ENCODE data around the gene EPHX1.
"Not testable (repeated sequence)": the region's sequence is repeated elsewhere in the genome, so short reads cannot be mapped to it uniquely, and the experiment has no call there.

The EPHX1 gene

GRCh38 chr1:225811622-225812487 lies 1.9 kb downstream of the EPHX1 start:
- peak overlapping the region; percentile 92 for H2AK5ac ChIP-seq (ENCODE audit: low read length)
- peaks cover 44% of the 10 kb centered on the region for H3K79me2 ChIP-seq (ENCODE audit: control insufficient read depth, insufficient read depth, low read length)
- H2BK15ac ChIP-seq (replicated peaks; ENCODE audit: low read depth) = no peak overlapping the region
- peak overlapping the region; percentile 30 for H3K18ac ChIP-seq (ENCODE audit: low read length)
- peak; percentile 81 for DNase-seq
- peak overlapping the region; percentile 83 for H3K23ac ChIP-seq (ENCODE audit: low read length)
- H3K27me3 ChIP-seq (ENCODE audit: insufficient read depth, low read length, poor library complexity) = no peaks in the 10 kb centered on the region
- H3K4me3 ChIP-seq (ENCODE audit: low read length) = peak overlapping the region; percentile 15
- peak overlapping the region; percentile 91 for H3K56ac ChIP-seq (ENCODE audit: low read length)
- H2BK5ac ChIP-seq (ENCODE audit: low read length) = peak overlapping the region; percentile 69
- peak overlapping the region; percentile 59 for H4K8ac ChIP-seq (ENCODE audit: low read depth, low read length)
- peak overlapping the region; percentile 89 for H3K9ac ChIP-seq (ENCODE audit: low read length)
- peak overlapping the region; percentile 1 for H3K4ac ChIP-seq (ENCODE audit: low read depth, low read length)
- H3K79me1 ChIP-seq (ENCODE audit: low read length) = peaks cover 32% of the 10 kb centered on the region
- no peaks in the 10 kb centered on the region for H3K36me3 ChIP-seq (ENCODE audit: control insufficient read depth, insufficient read depth, low read length)
- no CpG with 5 or more reads among the region's 10 CpGs for WGBS (ENCODE audit: extremely low coverage, insufficient coverage, low lambda C conversion rate)
- H3K4me1 ChIP-seq (ENCODE audit: control insufficient read depth, low read depth, low read length) = peaks cover 25% of the 10 kb centered on the region
- H2BK120ac ChIP-seq (ENCODE audit: low read depth, low read length) = no peak overlapping the region
- H4K5ac ChIP-seq (ENCODE audit: low read length) = peak overlapping the region; percentile 52
- H3K4me2 ChIP-seq (ENCODE audit: low read length) = peak overlapping the region; percentile 78
- peak overlapping the region; percentile 97 for H3K27ac ChIP-seq (ENCODE audit: low read depth, low read length)

DNA sequence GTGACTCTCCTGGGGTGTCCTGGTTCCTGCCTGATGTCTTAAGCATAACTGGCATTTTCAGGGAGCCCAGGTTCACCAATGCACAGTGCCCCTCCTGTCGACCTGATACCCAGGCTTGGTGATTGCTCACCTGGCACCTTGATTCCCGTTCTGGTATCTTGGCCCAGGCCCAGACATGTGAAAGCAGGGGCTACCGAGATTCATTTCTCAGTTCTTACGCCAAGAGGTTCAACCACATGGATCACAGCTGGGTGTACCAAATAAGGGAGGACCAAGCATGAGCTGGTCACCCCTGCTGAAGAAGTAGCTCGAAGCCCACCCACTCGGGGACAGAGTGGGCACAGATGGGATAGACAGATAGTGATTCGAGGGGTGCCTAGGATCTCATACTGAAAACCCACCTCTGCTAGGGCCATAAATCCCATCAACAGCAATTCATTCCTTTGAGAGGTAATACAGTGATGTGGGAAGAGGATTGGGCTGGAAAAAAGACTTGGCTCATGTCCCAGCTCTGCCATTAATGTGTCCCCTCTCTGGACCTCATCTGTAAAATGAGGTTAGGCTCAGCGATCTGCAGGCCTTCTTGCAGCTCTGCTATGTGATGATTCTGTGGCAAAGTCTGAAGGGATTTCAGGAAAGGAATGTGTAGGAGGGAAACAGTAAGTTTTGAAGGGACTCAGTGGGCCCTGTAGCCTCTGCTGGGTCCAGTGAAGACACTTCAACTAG lies 2.7 kb downstream of the EPHX1 start:
- Histone ChIP-seq H3K79me2 (ENCODE audit: control insufficient read depth, insufficient read depth, low read length) (peaks cover 51% of the 10 kb centered on the region), H3K23ac (ENCODE audit: low read length) (peak overlapping the region; percentile 83), H3K4me2 (ENCODE audit: low read length) (no peak overlapping the region), H3K79me1 (ENCODE audit: low read length) (peaks cover 36% of the 10 kb centered on the region), H2AK5ac (ENCODE audit: low read length) (no peak overlapping the region), H4K8ac (ENCODE audit: low read depth, low read length) (no peak overlapping the region), H3K36me3 (ENCODE audit: control insufficient read depth, insufficient read depth, low read length) (no peaks in the 10 kb centered on the region), H3K4ac (ENCODE audit: low read depth, low read length) (no peak overlapping the region), H3K4me3 (ENCODE audit: low read length) (no peak overlapping the region), H4K5ac (ENCODE audit: low read length) (no peak overlapping the region), H2BK120ac (ENCODE audit: low read depth, low read length) (no peak overlapping the region), H3K18ac (ENCODE audit: low read length) (no peak overlapping the region), H3K9ac (ENCODE audit: low read length) (no peak overlapping the region), H3K4me1 (ENCODE audit: control insufficient read depth, low read depth, low read length) (peaks cover 33% of the 10 kb centered on the region), H3K27ac (ENCODE audit: low read depth, low read length) (no peak overlapping the region), H2BK5ac (ENCODE audit: low read length) (no peak overlapping the region), H2BK15ac (replicated peaks; ENCODE audit: low read depth) (no peak overlapping the region), H3K56ac (ENCODE audit: low read length) (peak overlapping the region; percentile 73), H3K27me3 (ENCODE audit: insufficient read depth, low read length, poor library complexity) (no peaks in the 10 kb centered on the region)
- DNase-seq = no peak
- no CpG with 5 or more reads among the region's 8 CpGs for WGBS (ENCODE audit: extremely low coverage, insufficient coverage, low lambda C conversion rate)

DNA sequence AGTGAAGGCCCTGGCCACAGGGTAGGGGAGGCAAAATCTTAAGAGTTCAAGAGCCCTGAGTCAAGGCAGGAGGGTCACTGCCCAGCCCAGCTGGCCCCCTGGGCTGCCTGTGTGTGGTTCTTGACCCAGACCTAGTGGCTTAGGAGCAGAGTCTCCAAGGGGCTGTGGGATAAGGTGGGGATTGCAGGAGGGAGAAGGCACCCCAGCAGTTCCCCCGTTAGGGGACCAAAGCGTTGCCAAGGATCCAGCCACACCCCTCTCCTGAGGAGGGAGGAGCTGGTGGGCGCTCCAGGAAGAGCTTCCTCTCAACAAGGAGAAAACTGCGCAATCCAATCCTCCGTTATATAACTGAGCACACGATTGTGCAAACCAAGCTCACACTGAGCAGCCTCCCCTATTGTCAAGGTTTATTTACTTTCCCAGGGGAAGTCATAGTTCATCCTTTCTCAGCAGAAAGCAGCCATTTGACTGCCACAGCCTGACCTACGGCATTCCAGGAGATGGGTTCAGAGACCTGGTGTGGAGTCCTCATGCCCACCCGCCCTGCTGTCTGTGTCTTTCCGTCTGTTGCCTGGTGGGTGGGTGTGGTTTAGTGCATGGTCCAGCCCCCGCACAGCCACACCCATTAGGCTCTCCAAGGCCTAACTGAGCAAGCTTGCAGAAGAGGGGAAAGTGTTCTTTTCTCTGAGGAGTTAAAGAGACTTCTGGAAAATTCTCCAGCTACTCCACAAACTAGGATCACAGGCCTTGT lies 3.5 kb downstream of the EPHX1 start:
- no peak overlapping the region for H3K4me2 ChIP-seq (ENCODE audit: low read length)
- DNase-seq = peak; percentile 57
- WGBS (ENCODE audit: extremely low coverage, insufficient coverage, low lambda C conversion rate) = no CpG with 5 or more reads among the region's 10 CpGs
- H3K18ac ChIP-seq (ENCODE audit: low read length) = no peak overlapping the region
- H2BK5ac ChIP-seq (ENCODE audit: low read length) = no peak overlapping the region
- H3K79me1 ChIP-seq (ENCODE audit: low read length) = peaks cover 41% of the 10 kb centered on the region
- no peak overlapping the region for H4K8ac ChIP-seq (ENCODE audit: low read depth, low read length)
- H3K36me3 ChIP-seq (ENCODE audit: control insufficient read depth, insufficient read depth, low read length) = no peaks in the 10 kb centered on the region
- H3K23ac ChIP-seq (ENCODE audit: low read length) = peak overlapping the region; percentile 69
- no peak overlapping the region for H2BK120ac ChIP-seq (ENCODE audit: low read depth, low read length)
- no peak overlapping the region for H3K27ac ChIP-seq (ENCODE audit: low read depth, low read length)
- H2BK15ac ChIP-seq (replicated peaks; ENCODE audit: low read depth) = no peak overlapping the region
- H2AK5ac ChIP-seq (ENCODE audit: low read length) = no peak overlapping the region
- peak overlapping the region; percentile 44 for H3K56ac ChIP-seq (ENCODE audit: low read length)
- peak overlapping the region; percentile 8 for H3K9ac ChIP-seq (ENCODE audit: low read length)
- H3K4me3 ChIP-seq (ENCODE audit: low read length) = no peak overlapping the region
- peaks cover 57% of the 10 kb centered on the region for H3K79me2 ChIP-seq (ENCODE audit: control insufficient read depth, insufficient read depth, low read length)
- H4K5ac ChIP-seq (ENCODE audit: low read length) = no peak overlapping the region
- H3K4me1 ChIP-seq (ENCODE audit: control insufficient read depth, low read depth, low read length) = peaks cover 38% of the 10 kb centered on the region
- H3K4ac ChIP-seq (ENCODE audit: low read depth, low read length) = no peak overlapping the region
- no peaks in the 10 kb centered on the region for H3K27me3 ChIP-seq (ENCODE audit: insufficient read depth, low read length, poor library complexity)

GRCh38 chr1:225814381-225814780 lies 4.5 kb downstream of the EPHX1 start:
- no peak overlapping the region for H3K4ac ChIP-seq (ENCODE audit: low read depth, low read length)
- H3K27ac ChIP-seq (ENCODE audit: low read depth, low read length) = no peak overlapping the region
- no peak overlapping the region for H3K4me2 ChIP-seq (ENCODE audit: low read length)
- H3K23ac ChIP-seq (ENCODE audit: low read length) = no peak overlapping the region
- H4K8ac ChIP-seq (ENCODE audit: low read depth, low read length) = no peak overlapping the region
- no peak overlapping the region for H4K5ac ChIP-seq (ENCODE audit: low read length)
- no peak for DNase-seq
- no peak overlapping the region for H3K56ac ChIP-seq (ENCODE audit: low read length)
- H3K36me3 ChIP-seq (ENCODE audit: control insufficient read depth, insufficient read depth, low read length) = no peaks in the 10 kb centered on the region
- H2BK15ac ChIP-seq (replicated peaks; ENCODE audit: low read depth) = no peak overlapping the region
- no peak overlapping the region for H2AK5ac ChIP-seq (ENCODE audit: low read length)
- H3K9ac ChIP-seq (ENCODE audit: low read length) = no peak overlapping the region
- no CpG with 5 or more reads among the region's 7 CpGs for WGBS (ENCODE audit: extremely low coverage, insufficient coverage, low lambda C conversion rate)
- H3K27me3 ChIP-seq (ENCODE audit: insufficient read depth, low read length, poor library complexity) = no peaks in the 10 kb centered on the region
- peaks cover 42% of the 10 kb centered on the region for H3K79me1 ChIP-seq (ENCODE audit: low read length)
- H3K4me3 ChIP-seq (ENCODE audit: low read length) = no peak overlapping the region
- no peak overlapping the region for H2BK120ac ChIP-seq (ENCODE audit: low read depth, low read length)
- no peak overlapping the region for H3K18ac ChIP-seq (ENCODE audit: low read length)
- H2BK5ac ChIP-seq (ENCODE audit: low read length) = no peak overlapping the region
- H3K4me1 ChIP-seq (ENCODE audit: control insufficient read depth, low read depth, low read length) = peaks cover 40% of the 10 kb centered on the region
- H3K79me2 ChIP-seq (ENCODE audit: control insufficient read depth, insufficient read depth, low read length) = peaks cover 61% of the 10 kb centered on the region

DNA sequence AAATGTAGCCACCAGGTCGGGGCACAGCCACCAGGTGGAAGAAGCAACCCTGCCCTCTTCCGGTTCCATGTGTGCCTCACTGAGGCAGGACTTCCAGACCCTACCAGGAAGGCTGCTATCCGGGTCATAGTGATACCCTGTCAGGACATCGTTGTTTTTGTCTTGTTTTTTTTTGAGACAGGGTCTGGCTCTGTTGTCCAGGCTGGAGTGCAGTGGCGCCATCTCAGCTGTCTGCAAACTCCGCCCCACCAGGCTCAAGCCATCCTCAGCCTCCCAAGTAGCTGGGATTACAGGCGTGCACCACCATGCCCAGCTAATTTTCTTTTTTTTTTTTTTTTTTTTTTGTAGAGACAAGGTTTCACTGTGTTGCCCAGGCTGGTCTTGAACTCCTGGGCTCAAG lies 5.2 kb downstream of the EPHX1 start:
- not testable (repeated sequence) for H4K5ac ChIP-seq (ENCODE audit: low read length); H3K23ac ChIP-seq (ENCODE audit: low read length); H3K4me3 ChIP-seq (ENCODE audit: low read length); H2AK5ac ChIP-seq (ENCODE audit: low read length); H3K18ac ChIP-seq (ENCODE audit: low read length); H3K56ac ChIP-seq (ENCODE audit: low read length); H3K27me3 ChIP-seq (ENCODE audit: insufficient read depth, low read length, poor library complexity); H2BK15ac ChIP-seq (replicated peaks; ENCODE audit: low read depth); H2BK5ac ChIP-seq (ENCODE audit: low read length); H3K36me3 ChIP-seq (ENCODE audit: control insufficient read depth, insufficient read depth, low read length); H2BK120ac ChIP-seq (ENCODE audit: low read depth, low read length); H4K8ac ChIP-seq (ENCODE audit: low read depth, low read length); DNase-seq; H3K4ac ChIP-seq (ENCODE audit: low read depth, low read length); H3K9ac ChIP-seq (ENCODE audit: low read length); H3K4me2 ChIP-seq (ENCODE audit: low read length); H3K27ac ChIP-seq (ENCODE audit: low read depth, low read length)
- Histone ChIP-seq H3K79me1 (ENCODE audit: low read length) (peaks cover 46% of the 10 kb centered on the region), H3K4me1 (ENCODE audit: control insufficient read depth, low read depth, low read length) (peaks cover 40% of the 10 kb centered on the region), H3K79me2 (ENCODE audit: control insufficient read depth, insufficient read depth, low read length) (peaks cover 66% of the 10 kb centered on the region)
- no CpG with 5 or more reads among the region's 7 CpGs for WGBS (ENCODE audit: extremely low coverage, insufficient coverage, low lambda C conversion rate)

Data from mesendoderm (in vitro differentiated cells).